HTR-8/SVneo (cell line): ENCODE data around the gene DUSP8.

Experiments used
- DNase-seq: peaks from one replicate; pipeline ENCODE4 v3.0.0; 2011; ENCODE audit warnings: low spot score, mixed read lengths; ENCODE audit not compliant: insufficient read length
- FAIRE-seq: peaks from 2 replicates; lab custom pipeline; 2011; peaks lifted over from hg19 to GRCh38; lab: Jason Lieb, UNC

Gene DUSP8

GRCh38 chr11:1504581-1505290 lies 67.3 kb downstream of the DUSP8 start:
- no peak for DNase-seq
- FAIRE-seq, result no peak

GRCh38 chr11:1504138-1504537 lies 67.9 kb downstream of the DUSP8 start:
- FAIRE-seq, result no peak
- DNase-seq, result no peak
